ENCODE measurements around the gene ABHD17B. TPM values are rescaled to one million over a fixed set of nuclear protein-coding genes. Genes with fewer than 3 reads are reported as not detected.

ABHD17B gene
- total RNA-seq, 4 donors from 2014 or later, result 13.0 to 25.4 (median 15.2) TPM

- TF ChIP-seq, protein P1, sequence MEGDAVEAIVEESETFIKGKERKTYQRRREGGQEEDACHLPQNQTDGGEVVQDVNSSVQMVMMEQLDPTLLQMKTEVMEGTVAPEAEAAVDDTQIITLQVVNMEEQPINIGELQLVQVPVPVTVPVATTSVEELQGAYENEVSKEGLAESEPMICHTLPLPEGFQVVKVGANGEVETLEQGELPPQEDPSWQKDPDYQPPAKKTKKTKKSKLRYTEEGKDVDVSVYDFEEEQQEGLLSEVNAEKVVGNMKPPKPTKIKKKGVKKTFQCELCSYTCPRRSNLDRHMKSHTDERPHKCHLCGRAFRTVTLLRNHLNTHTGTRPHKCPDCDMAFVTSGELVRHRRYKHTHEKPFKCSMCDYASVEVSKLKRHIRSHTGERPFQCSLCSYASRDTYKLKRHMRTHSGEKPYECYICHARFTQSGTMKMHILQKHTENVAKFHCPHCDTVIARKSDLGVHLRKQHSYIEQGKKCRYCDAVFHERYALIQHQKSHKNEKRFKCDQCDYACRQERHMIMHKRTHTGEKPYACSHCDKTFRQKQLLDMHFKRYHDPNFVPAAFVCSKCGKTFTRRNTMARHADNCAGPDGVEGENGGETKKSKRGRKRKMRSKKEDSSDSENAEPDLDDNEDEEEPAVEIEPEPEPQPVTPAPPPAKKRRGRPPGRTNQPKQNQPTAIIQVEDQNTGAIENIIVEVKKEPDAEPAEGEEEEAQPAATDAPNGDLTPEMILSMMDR (IDR thresholded peaks at IDR 0.05; ENCODE audit: low read depth), result no peak
Measured at GRCh38 chr9:71854811-71855210, 56.2 kb downstream of the ABHD17B start.

- TF ChIP-seq, protein P1 (IDR thresholded peaks at IDR 0.05; ENCODE audit: low read depth), result no peak
Measured at GRCh38 chr9:71853084-71853483, 57.9 kb downstream of the ABHD17B start.

GRCh38 chr9:71850996-71851395, 60.0 kb downstream of the ABHD17B start:
- TF ChIP-seq, protein P1 (IDR thresholded peaks at IDR 0.05; ENCODE audit: low read depth), result no peak

DNA sequence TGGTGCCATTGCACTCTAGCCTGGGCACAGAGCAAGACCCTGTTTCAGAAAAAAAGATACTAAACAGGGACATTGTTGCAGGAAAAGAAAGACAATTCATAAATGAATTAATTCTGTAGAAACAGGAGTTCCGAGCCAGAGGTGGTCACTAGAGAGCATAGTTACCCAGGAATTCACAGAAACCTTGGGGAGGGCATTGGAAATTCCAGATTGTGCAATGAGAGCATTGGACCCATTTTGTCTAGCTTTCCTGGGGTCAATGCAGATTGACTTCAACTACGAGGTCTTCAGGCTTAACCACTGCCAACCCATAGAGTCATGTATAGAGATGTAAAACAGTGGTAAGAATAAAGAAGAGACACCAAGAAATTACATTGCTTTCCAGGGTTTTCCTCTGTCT, 63.1 kb downstream of the ABHD17B start:
- TF ChIP-seq, protein P1 (IDR thresholded peaks at IDR 0.05; ENCODE audit: low read depth), result no peak

DNA sequence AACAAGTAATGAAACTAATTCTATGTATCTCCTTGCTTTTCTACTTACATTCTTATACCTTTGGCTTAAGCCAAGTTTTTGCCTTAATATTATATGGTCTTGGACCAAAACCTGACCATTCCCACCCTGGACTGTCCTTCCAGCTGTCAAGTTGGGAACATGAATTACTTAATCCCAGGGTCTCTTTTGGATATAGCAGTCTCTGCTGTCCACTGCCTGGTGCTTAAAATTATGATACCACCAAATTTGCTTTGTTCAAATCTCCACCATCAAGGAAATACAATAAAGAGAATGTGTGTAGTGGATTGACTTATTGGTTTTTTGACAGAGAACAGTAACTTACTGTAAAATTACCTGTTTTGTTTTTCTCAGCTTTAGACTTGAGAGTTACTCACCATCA, 66.2 kb downstream of the ABHD17B start:
- TF ChIP-seq, protein P1 (IDR thresholded peaks at IDR 0.05; ENCODE audit: low read depth), result no peak

DNA sequence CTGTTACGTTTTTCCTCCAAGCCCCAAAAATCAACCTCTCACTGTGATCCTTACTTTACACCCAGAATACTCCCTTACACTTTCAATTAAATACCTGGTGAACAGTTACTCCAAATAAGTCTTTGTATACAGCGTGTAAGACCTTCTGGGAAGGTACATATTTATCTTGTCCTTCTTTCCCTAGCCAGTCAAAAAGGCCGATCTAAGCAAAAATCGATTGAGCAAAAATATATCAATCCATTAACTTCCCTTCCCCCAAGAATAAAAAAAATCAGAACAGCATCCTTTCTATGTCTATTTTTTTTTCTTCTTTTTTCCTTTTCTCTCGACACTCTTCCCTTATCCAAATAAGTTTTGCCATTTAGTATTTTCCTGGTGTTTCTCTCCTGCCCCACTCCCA, 71.3 kb downstream of the ABHD17B start:
- TF ChIP-seq, protein P1 (IDR thresholded peaks at IDR 0.05; ENCODE audit: low read depth), result no peak

DNA sequence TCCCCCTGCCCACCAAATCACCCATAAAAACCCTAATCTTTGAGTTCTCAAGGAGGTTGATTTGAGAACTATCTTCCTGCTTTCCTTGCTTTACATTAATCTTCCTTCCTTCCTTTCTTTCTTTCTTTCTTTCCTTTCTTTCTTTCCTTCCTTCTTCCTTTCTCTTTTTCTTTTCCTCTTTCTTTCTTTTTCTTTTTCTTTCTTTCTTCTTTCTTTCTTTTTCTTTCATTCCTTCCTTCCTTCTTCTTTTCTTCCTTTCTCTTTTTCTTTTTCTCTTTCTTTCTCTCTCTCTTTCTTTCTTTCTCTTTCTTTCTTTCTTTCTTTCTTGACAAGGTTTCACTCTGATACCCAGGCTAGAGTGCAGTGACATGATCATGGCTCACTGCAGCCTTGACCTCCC, 75.4 kb downstream of the ABHD17B start:
- TF ChIP-seq, protein P1 (IDR thresholded peaks at IDR 0.05; ENCODE audit: low read depth), result no peak

Measured in subcutaneous adipose tissue (tissue), 4 donors.